LoVo (cell line): ENCODE data around the gene MYO5B.
"Not testable (repeated sequence)": the region's sequence is repeated elsewhere in the genome, so short reads cannot be mapped to it uniquely, and the experiment has no call there.

Experiments
- DNase-seq: peaks from one replicate; pipeline ENCODE4 v3.0.0-alpha.2; 2016; ENCODE audit warnings: low spot score

Gene MYO5B

DNA sequence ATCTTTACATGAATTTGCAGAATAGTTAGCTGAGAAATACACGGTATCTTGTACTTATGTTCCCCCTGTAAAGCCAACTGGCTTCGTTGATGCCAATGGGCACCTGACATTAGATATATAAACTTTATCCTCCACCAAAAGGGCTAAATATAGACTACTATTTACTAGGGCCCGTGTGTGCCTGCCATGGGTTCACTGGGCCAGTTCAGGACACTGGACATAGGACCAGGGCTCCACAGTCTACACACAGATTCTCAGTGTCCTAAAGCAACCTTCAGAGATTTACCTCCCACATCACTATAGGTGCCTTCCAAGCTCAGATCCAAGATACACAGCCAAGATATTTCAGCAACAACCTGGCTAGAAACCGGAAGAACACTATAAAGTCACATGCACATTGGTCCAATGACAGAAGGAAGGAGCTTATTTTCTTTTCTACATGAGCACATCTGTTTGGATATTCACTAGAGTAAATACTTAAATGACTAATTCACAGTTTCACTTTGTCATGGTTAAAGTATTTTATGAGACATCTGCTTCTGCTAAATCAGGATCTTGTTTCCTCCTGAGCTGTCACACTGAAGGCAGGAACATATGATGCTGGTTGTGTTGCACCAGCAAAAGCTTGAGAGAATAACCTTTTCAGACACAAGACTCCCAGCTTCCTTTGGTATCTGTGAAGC lies 95.1 kb downstream of the MYO5B start:
- DNase-seq = peak; percentile 51

DNA sequence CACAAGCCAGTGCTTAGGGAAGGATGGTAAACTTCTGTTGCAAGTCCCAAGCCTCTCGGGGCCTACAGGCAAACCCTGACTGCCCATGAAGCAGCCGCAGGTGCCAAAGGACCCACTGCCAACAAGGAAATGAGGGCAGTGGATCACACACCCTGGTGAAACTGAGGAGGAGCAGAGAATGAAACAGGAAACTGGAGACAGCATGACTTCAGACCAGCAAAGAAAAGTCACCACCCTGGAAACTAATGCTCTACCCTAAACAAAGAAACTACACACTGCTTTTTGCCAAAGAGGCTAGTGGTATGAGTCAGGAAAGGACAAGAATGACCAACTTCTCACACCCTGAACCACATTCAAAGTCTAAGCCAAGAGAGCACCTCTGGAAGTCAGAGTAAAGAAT lies 97.2 kb downstream of the MYO5B start:
- DNase-seq = peak; percentile 68

DNA sequence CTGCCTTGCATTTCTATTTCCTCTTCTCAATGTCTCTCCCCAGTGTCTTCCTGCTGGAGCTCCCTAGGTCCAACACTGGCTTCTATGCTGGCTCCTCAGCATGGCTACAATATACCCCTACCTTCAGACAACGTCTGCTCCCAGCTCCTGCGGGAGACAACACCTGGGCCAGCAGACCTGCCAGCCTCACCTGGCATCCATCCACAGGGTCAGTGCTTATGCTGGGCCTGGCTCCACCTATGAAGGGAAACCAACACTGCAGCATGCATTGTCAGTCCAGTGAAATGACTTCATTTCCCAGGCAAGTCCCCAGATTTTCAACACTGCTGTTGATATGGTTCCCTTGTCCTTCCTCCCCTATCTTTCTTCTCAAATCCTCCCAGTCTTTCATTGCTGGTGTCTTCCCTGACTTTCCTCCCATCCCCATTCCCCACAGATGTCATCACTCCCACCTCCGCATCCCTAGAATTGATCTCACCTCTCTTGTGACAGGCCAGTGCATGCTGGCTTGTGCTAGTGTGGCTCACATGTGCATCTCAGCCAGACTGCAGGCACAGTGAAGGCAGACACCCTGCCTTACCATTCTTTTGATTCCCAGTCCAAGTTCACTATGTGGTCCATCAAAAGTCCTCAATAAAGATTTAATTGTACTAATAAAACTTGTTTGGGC lies 98.0 kb downstream of the MYO5B start:
- DNase-seq = no peak

DNA sequence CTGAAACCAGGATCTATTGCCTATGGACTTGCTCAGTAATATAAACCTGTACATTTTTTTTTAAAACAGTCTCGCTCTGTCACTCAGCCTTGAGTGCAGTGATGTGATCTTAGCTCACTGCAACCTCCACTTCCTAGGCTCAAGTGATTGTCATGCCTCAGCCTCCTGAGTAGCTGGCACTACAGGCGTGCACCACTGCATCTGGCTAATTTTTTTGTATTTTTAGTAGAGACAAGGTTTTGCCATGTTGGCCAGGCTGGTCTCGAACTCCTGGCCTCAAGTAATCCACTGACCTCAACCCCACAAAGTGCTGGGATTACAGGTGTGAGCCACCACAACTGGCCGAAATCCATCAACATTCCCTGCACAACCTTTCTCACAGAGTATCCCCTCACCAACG lies 100.2 kb downstream of the MYO5B start:
- not testable (repeated sequence) for DNase-seq

DNA sequence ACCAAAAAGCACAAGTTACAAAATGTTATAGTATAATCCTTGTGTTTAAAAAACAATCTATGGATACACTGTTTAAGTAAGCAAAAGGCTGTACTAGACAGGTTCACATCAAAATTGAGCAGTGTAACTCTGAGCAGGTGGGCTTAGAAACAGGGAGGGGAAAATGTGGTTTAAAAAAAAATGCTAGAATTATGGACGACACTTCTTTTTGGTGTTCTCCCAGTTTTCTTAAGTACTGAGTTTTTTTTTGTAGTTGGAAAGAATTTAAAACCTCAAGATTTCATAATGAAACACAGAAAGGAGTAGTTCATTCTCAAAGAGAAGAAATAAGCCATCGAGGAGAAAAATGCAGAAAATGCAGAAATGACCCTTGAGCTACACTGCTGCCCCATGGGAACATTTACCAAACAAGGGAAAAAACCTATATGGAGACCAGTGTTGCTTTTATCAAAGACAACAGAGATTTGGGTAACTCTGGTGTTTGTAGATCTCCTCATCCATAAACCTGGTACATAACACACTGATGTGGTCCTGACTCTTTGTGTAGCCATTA lies 100.7 kb downstream of the MYO5B start:
- DNase-seq = no peak

DNA sequence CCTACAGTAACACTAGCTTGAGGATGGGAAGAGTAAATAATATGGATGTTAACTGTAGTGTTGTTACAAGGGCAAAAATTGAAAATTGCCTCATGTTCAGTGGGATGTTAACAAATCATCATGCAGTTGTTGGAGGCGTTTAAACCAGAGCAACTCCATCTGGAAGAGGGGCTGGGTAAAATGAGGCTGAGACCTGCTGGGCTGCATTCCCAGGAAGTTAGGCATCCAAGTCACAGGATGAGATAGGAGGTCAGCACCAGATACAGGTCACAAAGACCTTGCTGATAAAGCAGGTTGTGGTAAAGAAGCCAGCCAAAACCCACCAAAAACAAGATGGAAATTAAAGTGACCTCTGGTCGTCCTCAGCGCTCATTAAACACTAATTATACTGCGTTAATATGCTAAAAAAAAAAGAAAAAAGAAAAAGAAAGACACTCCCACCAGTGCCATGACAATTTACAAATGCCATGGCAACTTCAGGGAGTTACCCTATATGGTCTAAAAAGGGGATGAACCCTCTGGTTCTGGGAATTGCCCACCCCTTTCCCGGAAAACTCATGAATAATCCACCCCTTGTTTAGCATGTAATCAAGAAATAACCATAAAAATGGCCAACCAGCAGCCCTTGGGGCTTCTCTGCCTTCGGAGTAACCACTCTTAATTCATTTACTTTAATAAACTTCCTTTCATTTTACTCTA lies 101.4 kb downstream of the MYO5B start:
- DNase-seq = no peak

DNA sequence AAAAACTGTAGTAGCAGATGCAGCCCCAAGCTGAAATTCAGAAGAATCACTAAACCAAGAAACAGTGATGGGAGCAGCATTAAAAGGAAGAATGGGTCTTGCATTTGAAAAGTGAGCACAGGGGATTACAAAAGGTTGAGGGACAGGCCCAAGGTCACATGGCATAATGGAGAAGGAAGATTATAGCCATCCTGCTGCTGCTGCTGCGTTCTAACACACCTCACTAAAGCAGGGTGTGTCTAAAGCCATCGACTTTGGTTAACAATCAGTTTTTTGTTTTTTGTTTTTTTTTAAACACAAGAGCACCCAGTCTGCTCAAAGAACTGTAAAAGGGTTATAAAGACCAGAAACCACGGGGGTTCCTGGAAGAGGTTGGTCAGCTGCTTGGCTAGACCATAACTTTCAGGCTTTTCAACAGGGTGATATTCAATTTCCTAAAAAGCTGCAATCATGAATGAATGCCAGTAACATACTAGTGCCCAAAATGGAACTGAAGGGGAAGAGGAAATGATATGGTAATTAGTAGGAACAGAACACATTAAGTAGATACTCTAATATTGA lies 102.6 kb downstream of the MYO5B start:
- DNase-seq = no peak

DNA sequence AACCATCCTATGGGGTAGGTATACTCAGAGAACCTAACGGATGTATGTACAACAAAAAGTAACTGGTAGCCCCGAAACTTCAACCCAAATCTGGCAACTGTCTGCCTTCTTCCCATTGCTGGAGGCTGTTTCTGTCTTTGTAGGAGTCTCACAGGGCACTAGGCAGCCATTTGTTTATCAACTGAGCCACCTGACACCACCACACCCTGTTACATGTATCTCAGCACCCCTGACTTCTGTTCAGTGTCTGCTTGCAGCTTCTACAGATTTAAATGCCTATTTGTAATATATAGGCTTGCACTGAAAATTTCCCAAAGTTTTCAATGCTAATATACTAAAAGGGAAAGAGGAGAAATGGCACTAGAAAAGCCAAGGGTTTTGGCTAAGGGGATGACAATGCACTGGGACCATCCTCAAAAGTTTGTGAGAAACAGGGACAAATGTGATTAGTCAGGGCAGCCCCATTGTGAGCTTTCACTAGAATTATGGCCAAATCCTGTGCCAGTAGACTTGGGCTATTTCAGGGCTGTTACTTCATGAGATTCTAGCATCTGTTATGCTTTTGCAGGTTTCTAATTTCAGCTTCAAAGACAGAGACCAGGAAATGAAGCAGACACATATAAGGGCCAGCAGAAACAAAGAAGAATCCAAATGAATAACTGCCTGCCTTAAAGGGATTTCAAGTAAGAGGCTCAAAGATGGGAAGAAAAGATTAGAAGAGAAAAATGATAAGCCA lies 103.3 kb downstream of the MYO5B start:
- DNase-seq = no peak

DNA sequence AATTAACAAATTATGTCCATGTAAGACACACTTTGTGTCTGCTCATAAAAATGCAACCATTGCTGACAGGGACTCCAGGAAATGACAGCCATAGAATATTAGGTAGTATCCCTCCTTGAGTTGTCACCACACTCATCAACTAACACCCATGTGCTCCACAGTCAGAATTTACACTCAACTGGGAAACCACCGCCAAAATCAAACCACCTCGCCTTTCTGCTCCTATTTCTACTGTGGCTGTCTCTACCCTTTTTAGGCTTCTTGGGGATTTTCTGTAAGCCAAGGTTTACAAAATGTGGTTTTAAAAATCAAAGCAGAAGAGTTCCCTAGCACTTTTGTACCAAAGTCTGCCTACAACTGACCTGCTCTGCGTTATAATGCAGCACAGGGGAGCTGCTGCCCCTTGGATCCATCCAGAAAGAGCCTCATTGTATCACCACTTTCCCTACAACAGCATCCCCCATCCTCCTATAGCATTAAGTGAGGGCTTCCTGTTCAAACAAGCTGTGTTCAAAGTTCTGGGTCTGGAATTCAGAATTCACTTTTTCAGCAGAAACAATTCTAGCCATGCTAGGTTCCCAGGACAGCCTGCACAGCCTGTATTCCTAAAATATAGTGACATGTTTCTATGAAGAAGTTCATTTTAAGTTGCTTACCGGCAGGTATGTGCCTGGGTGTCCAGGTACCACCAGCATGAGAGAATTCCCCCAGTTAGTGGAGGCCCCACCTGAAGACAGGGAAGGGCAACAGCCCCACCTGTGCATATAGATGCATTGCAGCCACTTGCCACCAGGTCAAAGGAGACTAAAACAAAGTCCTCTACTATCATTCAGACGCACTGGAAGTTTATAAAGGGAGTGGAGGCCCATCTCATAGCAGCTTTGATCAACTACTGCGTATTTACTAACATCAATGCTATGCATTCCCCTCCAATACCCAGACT lies 104.3 kb downstream of the MYO5B start:
- no peak for DNase-seq

DNA sequence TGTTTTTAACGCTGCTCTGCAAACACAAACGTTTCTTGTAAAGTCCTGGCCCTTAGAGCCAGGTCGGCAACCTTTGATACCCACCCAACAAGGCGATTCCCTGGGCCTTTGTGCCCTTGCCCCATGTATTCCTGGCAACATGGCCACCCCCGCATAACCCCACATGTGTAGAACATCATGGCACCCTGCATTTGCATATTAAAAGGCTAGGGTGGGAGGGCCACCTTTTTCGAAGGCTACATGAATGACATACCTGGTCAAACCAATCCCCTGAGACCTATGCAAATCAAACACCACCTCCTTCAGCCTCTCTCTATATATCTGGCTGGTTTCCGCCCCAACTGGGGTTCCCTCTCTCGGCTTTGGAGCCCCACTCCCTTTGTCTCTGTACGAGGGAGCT lies 105.2 kb downstream of the MYO5B start:
- no peak for DNase-seq

DNA sequence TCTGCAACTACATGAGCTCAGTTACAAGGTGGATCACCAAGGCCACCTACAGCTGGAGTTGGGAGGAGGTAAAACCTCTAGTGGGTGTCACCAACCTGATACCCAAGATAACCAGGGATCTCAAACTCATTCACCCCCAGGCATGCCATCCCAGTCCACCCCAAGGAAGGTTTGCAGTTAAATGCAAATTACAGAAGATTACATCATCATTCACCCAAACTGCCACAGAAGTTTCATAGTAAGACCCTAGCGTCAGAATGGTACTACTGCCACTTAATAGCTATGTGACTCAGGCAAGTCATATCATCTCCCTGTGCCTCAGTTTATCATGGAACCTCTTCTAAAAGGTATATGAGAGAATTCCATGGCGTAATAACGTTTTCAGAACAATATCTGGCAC lies 111.2 kb downstream of the MYO5B start:
- no peak for DNase-seq

DNA sequence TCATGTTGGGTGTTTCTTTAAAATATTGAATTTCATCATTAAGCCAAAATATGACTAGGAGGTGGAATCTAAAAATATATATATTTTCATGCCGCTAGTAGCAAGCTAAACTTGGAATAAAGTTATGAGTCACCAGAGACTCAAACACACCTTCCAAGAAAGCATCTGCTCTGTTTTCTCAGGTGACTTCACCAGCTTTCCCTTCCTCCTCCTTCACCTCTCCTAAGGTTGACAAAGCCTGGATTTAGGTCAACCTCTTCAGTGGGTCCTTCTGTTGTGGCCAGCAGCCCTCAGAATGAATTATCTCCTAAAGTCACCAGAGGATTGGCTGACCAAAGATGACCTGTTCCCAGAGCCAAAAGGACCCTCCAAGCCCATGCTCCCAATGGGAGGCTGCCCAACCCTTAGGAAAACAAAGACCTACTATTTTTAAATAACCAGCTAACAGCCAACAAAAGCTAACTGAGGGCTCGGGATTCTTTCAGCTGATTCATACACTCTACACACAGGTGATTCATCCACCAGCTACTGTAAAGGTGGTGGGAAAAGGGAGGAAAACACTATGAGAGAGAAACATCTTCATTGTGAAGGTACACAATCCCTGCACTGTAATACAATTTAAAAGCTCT lies 113.9 kb downstream of the MYO5B start:
- peak; percentile 71 for DNase-seq

DNA sequence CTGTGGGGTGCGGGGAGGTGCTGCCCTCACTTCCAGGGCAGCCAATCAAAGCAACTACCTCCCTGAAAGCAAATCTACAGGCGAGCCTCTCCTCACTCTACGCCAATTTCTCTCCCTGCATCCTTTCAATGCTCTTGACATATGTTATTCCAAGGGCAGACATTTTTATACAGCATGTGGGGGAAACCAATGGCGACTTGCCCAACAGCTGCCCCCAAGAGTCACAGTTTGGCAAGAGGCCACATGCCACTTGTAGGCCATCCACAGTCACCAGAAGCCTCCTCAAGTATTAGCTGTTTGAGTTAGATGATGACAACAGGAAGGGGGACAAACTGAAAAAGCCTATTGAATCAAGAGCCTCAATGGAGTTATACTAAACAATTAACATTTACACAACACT lies 114.6 kb downstream of the MYO5B start:
- no peak for DNase-seq

DNA sequence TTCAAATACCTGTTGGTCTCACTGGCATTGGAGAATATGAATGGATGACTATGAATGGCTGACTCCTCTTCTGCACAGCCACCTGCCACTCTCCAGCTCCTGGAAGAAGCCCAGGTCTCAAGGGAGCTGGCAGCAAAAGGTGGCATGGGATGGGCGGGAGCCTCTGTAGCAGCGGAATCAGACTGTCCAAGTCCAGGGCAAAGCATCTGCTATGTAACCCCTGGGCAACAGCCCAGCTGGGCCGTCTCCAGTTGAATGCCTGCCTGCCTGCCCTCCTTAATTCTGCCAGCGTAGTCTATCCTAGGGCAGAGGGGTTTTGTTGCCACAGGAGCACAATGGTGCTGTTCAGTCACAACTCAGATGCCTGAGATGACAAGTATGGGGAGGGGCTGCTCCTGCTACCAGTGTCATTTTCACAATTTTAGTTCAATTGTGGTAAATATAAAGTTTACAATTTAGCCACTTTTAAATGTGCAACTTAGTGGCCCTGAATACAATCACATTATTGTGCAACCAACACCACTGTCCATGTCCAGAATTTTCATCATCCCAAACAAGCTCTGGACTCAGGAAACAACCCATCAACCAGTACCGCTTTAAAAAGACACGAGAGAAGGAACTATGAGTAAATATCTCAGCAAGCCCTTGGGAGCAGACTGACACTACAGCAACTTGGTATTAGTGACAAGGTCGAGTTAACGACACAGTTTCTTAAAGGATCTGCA lies 115.2 kb downstream of the MYO5B start:
- no peak for DNase-seq

DNA sequence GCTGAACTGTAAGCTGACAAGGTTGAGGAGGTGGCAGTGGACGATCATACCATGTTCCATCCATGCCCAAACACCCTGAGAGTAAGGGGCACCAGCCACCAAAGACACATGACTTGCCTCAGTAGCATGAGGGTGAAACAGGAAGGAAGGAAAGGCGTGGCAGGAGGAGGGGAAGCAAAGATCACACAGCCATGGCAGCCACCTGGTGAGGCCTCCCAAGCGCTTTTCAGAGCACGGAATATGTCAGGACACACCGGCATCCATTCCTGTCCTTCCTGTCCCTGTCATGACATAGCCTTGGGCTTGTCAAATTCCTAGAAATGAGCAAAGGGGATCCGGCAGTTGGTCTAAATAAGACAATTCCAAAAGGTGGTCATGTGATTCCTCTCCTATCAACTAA lies 118.7 kb downstream of the MYO5B start:
- DNase-seq = no peak

DNA sequence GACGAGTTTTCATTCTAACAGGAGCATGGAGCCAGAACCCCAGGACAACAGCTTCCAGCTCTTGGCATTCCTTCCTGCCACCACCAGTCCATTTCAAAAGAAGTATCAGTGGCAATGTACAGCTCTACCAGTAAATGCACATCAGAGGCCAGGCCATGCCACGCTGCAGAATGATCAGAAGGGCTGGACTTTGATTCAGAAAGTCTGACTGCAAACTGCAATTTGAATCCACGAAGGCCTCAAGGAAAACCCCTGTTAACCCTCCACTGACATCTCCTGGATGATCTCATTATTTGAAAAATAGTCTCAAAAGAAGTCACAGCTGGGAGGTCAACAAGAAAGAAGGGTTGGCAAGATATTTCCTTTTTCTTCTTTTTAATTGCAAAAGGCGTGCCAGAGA lies 119.2 kb downstream of the MYO5B start:
- no peak for DNase-seq

DNA sequence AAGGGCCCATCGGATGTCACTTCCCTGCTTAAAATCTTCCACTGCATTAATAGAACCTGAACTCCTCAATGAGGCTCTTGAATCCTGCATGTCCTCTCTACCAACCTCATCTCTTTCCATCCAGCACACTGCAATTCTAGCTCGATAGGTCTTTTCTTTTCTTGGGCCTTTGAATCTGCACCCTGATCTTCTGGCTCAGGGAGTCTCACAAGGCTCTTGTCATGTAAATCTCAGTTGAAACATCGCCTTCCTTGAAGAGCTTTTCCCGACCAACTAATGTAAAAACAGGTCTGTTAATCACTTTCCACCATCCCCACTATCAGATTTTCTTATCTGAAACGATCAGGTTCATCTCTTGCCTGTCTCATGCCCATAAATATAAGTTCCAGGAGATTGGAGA lies 120.5 kb downstream of the MYO5B start:
- DNase-seq = no peak

DNA sequence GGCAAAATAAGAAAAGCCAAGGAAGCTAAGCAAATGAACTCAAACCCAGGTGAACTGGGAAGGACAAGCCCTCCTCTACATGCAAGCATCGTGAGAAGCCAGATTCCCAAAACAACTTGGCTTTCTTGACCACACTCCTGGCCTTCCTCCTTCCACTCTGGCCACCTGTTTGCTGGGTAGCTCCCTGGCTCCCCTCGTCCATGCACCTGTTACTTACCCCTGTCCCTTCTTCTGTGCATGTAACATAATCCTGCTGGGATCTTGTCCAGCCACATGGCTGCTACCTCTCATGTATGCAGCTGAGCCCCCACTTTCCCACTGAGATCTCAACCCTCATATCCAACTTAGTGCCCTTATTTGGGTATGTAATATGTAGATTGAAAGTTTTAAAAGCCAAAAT lies 121.6 kb downstream of the MYO5B start:
- DNase-seq = no peak

DNA sequence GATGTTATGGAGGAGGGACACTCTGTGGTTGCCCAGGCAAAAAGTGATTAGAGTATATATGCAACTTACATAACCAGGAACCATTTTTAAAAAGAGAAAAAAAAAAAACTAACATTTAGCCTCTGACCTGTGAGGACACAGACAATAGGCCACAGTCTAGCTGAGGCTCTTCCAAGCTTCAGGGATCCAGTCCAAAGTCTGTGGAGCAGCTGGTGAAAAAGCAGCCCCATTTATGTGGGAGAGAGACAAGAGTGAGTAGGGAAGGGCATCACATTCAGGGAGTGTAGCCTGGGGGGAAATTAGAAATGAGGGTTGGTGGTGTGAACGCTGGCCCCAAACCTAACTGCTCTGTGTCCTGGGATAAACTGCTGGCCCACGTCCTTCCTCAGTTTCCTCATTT lies 122.8 kb downstream of the MYO5B start:
- DNase-seq = no peak

DNA sequence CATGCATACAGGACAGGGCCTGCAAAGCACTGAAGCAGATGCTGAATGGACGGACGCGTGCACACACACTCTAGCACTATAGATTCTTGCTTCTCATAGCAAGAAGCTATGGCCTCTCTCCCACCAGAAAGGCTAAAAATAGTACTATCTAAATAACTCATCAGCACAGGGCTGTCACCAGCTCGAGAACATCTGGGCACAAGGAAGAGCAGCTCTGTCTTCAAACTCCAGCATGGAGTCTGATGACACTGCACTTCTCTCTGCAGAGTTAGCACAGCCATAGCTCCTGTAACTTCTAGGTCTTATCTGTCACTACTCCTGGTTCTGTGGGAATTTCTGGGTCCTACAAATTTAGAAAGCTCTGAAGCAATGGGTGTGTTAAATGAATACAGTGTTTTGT lies 123.5 kb downstream of the MYO5B start:
- DNase-seq = no peak
